RWPE2 (cell line): ENCODE measurements around the gene CLIC5.

Source experiments
- ATAC-seq: fragments of 200-7000 bp; cut with Tn5 transposase; 3 replicates; pipeline ENCODE4 v1.9.1; 2021; ENCODE audit warnings: low read depth
- DNase-seq: peaks from one replicate; pipeline ENCODE4 v3.0.0-alpha.2; 2020; ENCODE audit warnings: low spot score
- H3K27ac ChIP-seq: fragments of 450-650 bp; 2 replicates; pipeline ENCODE4 v1.5.1; 2017; ENCODE audit warnings: mild to moderate bottlenecking; ENCODE audit not compliant: poor library complexity, severe bottlenecking
- H3K27me3 ChIP-seq: fragments of 250-450 bp; sonication (Bioruptor Pico); 2 replicates; pipeline ENCODE4 v1.5.1; 2021; ENCODE audit warnings: mild to moderate bottlenecking, moderate library complexity; ENCODE audit not compliant: insufficient read depth, poor library complexity, severe bottlenecking
- H3K36me3 ChIP-seq: fragments of 250-450 bp; sonication (Bioruptor Pico); 2 replicates; pipeline ENCODE4 v1.5.1; 2020; ENCODE audit warnings: low read depth, mild to moderate bottlenecking, moderate library complexity
- H3K4me1 ChIP-seq: fragments of 250-450 bp; sonication (Bioruptor Pico); 2 replicates; pipeline ENCODE4 v1.5.1; 2021; ENCODE audit warnings: mild to moderate bottlenecking, moderate library complexity; ENCODE audit not compliant: insufficient read depth, poor library complexity, severe bottlenecking
- H3K4me3 ChIP-seq: fragments of 250-450 bp; sonication (Bioruptor Pico); 2 replicates; pipeline ENCODE4 v1.5.1; 2021; ENCODE audit warnings: mild to moderate bottlenecking, moderate library complexity; ENCODE audit not compliant: severe bottlenecking
- H3K9me3 ChIP-seq: fragments of 250-450 bp; sonication (Bioruptor Pico); 2 replicates; pipeline ENCODE4 v1.5.1; 2021; ENCODE audit warnings: mild to moderate bottlenecking, moderate library complexity; ENCODE audit not compliant: severe bottlenecking
- CTCF ChIP-seq: fragments of 450-650 bp; IDR thresholded peaks from one replicate; pipeline ENCODE4 v1.5.1; 2017; ENCODE audit warnings: mild to moderate bottlenecking, moderate library complexity; ENCODE audit not compliant: poor library complexity, severe bottlenecking

Gene CLIC5

GRCh38 chr6:46044881-46045617 is 29.4 kb upstream of the CLIC5 start:
- H3K27me3 ChIP-seq: no peaks in the 10 kb centered on the region
- H3K36me3 ChIP-seq: no peaks in the 10 kb centered on the region
- ATAC-seq (peak; percentile 99), DNase-seq (no peak)
- no peaks in the 10 kb centered on the region for H3K9me3 ChIP-seq
- no peak overlapping the region for H3K4me3 ChIP-seq
- TF ChIP-seq CTCF: no peak
- peaks cover 4% of the 10 kb centered on the region for H3K4me1 ChIP-seq
- H3K27ac ChIP-seq: no peak overlapping the region

- H3K27ac ChIP-seq: no peak overlapping the region
- peaks cover 4% of the 10 kb centered on the region for H3K4me1 ChIP-seq
- DNase-seq: no peak
- TF ChIP-seq CTCF: peak; percentile 33
- no peaks in the 10 kb centered on the region for H3K9me3 ChIP-seq
- 0 out of 3 replicates have a peak, but pooled peaks have one; percentile 47 for ATAC-seq
- H3K27me3 ChIP-seq: no peaks in the 10 kb centered on the region
- no peaks in the 10 kb centered on the region for H3K36me3 ChIP-seq
- no peak overlapping the region for H3K4me3 ChIP-seq
These were observed 26.8 kb upstream of the CLIC5 start for GRCh38 chr6:46042355-46042999.

GRCh38 chr6:46040288-46040687 is 24.6 kb upstream of the CLIC5 start:
- Histone ChIP-seq H3K27ac (no peak overlapping the region), H3K9me3 (no peaks in the 10 kb centered on the region), H3K36me3 (no peaks in the 10 kb centered on the region), H3K4me3 (no peak overlapping the region), H3K27me3 (no peaks in the 10 kb centered on the region), H3K4me1 (peaks cover 4% of the 10 kb centered on the region)
- no peak for TF ChIP-seq CTCF
- ATAC-seq (no peak), DNase-seq (no peak)

GRCh38 chr6:46039646-46040045 is 24.0 kb upstream of the CLIC5 start:
- Histone ChIP-seq H3K36me3 (no peaks in the 10 kb centered on the region), H3K4me3 (no peak overlapping the region), H3K9me3 (no peaks in the 10 kb centered on the region), H3K4me1 (no peaks in the 10 kb centered on the region), H3K27me3 (no peaks in the 10 kb centered on the region), H3K27ac (no peak overlapping the region)
- ATAC-seq: no peak
- DNase-seq: no peak
- no peak for TF ChIP-seq CTCF

- H3K36me3 ChIP-seq: no peaks in the 10 kb centered on the region
- H3K9me3 ChIP-seq: no peaks in the 10 kb centered on the region
- no peaks in the 10 kb centered on the region for H3K27me3 ChIP-seq
- no peak overlapping the region for H3K4me3 ChIP-seq
- ATAC-seq (no peak), DNase-seq (no peak)
- no peaks in the 10 kb centered on the region for H3K4me1 ChIP-seq
- TF ChIP-seq CTCF: no peak
- H3K27ac ChIP-seq: no peak overlapping the region
These were observed 21.3 kb upstream of the CLIC5 start for GRCh38 chr6:46036911-46037310.
